CD4-positive, alpha-beta T cell treated with Interleukin-17A for 4 hours (primary cell): ENCODE measurements around the gene SAMD11.
A peak's percentile ranks its signal among the peaks of the same experiment; 100 is the strongest.
"Not testable (repeated sequence)": the region's sequence is repeated elsewhere in the genome, so short reads cannot be mapped to it uniquely, and the experiment has no call there.

Experiments
- DNase-seq: peaks from one replicate; pipeline ENCODE4 v3.0.0-alpha.2; 2020; ENCODE audit warnings: mixed read lengths

SAMD11 gene

GRCh38 chr1:946811-947210, 23.1 kb downstream of the SAMD11 start:
- DNase-seq: not testable (repeated sequence)

DNA sequence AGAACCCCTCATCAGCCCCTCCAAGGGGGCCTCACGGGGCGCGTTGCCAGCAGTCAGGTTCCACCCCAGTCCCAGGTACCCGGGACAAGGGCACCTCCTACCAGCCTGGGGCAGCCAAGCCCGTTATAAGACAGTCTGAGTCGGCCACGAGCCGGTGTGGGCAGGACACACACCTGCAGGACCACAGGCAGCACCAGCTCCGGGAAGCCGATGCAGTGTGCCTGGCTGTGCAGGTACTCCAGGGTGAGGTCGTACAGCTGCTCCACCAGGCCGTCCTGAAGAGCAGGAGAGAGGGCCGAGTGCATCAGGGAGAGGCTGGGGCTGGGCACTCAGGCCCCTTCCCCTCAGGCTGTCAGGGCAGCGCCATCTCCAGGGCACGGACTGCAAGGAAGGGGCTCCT, 24.2 kb downstream of the SAMD11 start:
- no peak for DNase-seq

DNA sequence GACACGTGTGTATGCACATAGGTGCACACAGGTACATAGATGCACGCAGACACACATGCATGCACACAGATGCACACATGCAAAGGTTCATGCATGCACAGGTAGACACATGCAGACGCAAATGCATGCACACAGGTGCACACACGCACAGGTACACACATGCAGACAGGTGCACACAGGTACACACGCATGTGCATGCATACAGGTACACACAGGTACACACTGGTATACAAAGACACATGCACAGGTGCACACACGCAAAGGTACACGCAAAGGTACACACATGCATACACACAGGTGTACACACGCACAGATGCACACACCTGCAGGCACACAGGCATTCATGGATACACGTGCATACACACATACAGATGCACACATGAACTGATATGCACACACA, 26.5 kb downstream of the SAMD11 start:
- no peak for DNase-seq

DNA sequence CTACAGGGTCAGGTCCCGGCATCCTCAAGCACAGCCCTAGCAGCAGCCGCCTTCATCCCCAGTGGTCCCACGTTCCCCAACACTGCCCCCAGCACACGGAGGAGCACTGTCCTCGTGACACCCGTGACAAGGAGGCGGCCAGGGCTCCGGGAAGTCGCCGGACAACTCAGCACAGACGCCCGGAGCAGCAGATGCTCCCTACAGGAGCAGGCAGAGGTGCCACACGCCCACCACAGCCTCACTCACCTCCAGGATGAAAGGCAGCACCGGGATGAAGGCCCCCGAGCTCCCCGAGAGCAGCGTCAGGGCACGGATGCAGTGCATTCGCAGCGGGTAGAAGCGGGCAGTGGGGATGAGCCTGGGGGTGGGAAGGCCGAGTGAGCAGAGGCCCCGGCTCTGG, 27.2 kb downstream of the SAMD11 start:
- no peak for DNase-seq

DNA sequence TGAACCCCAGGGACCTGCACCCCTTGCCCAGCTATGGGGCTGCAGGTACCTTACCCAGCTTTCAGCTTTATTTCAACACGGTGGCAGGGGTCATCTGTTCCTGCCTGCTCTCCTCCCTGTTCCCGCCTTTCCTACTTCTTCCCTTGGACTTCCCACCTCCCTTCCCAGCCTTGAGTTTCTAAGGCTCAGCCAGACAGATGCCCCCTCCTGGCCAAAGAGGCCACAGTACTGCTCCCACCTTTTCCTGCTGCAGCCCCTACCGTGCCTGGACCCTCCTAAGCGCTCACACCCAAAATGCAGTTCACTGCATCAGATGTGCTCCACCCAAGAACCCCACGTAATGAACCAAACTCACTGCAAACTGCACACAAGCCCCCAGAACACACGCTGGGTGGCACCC, 27.6 kb downstream of the SAMD11 start:
- DNase-seq: no peak

DNA sequence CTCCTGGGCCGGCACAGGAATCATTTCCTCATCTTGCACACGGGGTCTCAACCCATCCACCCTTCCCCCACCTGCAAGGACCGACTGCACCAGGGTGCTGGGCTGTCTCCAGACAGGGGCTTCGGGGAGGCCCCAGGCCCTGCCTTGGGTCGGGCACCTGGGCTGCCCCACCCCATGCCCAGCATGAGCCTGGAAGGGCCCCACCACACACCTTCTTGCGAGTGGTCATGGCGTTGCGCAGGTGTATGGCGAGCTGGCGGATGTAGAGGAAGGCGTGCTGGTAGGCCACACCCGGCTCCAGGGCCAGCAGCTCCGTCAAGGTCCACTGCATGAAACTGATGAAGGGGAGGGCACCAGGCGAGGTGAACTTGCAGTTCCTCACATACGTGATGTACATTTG, 28.5 kb downstream of the SAMD11 start:
- DNase-seq: no peak

GRCh38 chr1:952603-953002, 28.9 kb downstream of the SAMD11 start:
- no peak for DNase-seq

DNA sequence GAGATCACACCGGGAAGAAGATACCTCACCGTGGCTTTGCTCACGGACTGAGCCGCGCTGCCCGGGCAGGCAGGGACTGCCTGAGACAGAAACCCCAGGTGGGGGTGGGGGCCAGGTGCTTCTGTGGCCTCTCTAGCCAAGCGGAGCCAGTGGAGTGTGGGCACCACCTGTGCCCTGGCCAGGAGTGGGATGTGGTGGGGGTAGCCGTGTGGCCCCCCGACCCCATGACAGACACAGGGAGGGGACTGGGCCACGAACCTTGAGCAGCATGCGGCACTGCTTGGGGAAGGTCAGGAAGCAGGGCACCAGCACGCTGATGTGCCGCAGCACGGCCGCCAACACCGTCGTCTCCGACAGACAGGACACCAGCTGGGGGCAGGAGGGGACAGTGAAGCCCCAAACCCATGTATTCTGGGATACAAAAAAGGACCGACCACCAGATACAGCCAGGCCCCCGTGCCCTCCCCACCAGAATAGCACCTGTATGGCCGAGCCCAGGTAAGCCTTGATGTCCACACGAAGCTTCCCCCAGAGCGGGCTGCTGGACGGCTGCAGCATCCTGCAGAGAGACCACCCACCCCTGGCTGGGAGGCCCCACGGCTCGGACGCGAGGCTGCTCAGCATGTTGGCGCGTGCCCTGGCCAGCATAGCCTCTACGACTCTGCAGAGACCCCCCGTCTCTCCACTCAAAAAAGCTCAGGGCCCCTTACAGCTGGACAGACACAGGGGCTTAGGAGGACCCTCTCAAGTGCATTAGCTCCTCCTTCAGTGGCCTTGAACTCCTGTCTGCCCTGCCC, 30.0 kb downstream of the SAMD11 start:
- no peak for DNase-seq

- DNase-seq: no peak
Measured at GRCh38 chr1:954927-955326, 31.2 kb downstream of the SAMD11 start.

GRCh38 chr1:955474-955873, 31.8 kb downstream of the SAMD11 start:
- DNase-seq: no peak

DNA sequence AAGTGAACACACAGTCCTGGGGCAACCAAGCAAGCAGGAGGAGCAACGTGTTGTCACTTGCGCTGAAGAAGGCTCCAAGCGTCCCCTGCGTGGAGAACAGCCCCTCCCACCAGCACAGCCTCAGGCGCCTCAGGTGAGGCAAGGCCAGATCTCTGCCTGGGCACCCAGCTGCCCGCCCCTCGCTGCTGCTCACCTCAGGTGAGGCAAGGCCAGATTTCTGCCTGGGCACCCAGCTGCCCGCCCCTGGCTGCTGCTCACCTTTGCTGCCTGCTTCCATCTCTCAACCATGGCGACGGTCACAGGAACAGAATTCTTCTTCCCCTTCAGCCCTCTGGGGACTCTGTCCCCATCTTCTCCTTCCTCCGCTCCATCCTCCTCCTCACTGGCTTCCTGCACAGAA, 32.9 kb downstream of the SAMD11 start:
- no peak for DNase-seq

GRCh38 chr1:958823-959730, 35.4 kb downstream of the SAMD11 start, which contains the start of gene NOC2L:
TSS of gene NOC2L (minus strand) at chr1:959256. CDS start at chr1:959240, 16 bp downstream.
- peak; percentile 97 for DNase-seq

DNA sequence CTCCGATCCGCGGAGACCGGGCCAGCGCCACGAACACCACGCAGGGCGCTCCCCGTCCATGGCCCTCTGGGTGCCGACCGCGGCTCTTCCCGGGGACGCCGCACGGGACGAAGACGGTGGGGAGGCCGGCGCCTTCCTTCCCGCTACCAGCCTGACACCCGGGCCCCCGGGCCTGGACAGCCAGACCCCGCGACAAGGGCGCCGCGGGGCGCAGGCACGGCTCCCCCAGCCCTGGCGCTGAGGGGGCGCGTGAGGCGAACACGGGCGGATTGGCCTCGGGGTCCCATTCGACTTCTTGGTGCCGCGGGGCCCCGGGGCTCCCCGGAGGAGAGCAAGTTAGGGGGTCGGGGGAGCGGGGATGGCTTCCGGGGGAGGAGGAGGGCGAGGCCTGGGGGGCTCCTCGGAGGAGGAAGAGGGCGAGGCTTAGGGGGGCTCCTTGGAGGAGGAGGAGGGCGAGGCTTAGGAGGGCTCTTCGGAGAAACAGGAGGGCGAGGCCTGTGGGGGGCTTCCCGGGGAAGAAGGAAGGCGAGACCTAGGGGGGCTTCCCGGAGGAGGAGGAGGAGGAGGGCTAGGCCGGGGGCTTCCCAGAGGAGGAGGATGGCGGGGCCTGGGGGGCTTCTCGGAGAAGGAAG, 36.1 kb downstream of the SAMD11 start:
- DNase-seq: no peak

- DNase-seq: peak; percentile 85
Measured at GRCh38 chr1:960363-961131, 36.8 kb downstream of the SAMD11 start, which contains the start of gene KLHL17. TSS of gene KLHL17 (plus strand) at chr1:960584. CDS start at chr1:960694, 110 bp downstream.

- no peak for DNase-seq
Measured at GRCh38 chr1:961132-961669, 37.5 kb downstream of the SAMD11 start.

GRCh38 chr1:962381-963300, 38.9 kb downstream of the SAMD11 start:
- no peak for DNase-seq

GRCh38 chr1:963301-963651, 39.6 kb downstream of the SAMD11 start:
- DNase-seq: no peak

DNA sequence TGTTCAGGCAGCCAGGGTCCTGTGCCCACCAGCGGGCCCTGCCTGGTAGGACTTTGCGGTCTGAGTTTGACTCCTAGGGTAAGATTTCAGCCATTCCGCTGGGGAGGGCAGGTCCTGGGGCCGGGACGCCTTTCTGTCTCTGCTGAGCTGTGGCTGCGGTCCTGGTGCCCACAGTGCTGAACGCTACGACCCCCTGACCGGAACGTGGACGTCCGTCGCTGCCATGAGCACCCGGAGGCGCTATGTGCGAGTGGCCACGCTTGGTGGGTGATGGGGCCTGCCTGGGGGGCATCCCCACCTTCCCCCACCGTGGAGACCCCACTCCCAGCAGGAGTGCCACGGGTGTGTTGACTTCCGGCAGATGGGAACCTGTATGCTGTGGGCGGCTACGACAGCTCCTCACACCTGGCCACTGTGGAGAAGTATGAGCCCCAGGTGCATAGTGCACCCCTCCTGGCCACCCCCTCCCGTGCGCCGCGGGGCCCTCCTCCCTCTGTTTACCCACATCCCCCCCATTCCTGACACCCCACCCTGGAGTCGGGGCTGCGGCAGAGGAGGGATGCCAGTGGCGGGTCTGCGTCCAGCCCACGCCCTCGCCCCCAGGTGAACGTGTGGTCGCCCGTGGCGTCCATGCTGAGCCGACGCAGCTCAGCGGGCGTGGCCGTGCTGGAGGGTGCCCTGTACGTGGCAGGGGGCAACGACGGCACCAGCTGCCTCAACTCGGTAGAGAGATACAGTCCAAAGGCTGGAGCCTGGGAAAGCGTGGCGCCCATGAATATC, 40.2 kb downstream of the SAMD11 start:
- DNase-seq: no peak

DNA sequence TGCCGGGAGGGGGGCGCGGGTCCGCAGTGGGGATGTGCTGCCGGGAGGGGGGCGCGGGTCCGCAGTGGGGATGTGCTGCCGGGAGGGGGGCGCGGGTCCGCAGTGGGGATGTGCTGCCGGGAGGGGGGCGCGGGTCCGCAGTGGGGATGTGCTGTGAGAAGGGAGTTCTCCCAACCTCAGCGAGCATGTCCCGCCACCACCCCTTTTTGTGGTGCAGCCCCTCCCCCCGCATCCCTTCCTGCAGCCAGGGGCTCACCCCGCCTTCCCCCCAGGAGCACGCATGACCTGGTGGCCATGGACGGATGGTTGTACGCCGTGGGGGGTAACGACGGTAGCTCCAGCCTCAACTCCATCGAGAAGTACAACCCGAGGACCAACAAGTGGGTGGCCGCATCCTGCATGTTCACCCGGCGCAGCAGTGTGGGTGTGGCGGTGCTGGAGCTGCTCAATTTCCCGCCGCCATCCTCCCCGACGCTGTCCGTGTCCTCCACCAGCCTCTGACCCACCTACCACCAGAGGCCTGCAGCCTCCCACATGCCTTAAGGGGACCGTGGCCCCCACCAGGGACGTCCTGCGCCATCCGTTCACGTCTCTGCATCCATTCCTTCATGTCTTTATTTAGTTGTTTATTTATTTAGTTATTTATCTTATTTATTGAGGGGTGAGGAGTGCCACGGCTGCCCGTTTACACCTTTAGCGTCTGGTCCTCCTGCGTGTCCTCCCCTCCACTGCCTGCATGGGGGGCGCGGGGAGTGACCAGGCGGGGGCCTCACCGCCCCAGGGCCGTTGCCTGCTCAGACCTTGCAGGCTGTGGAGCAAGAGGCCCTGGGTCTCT, 41.2 kb downstream of the SAMD11 start:
- no peak for DNase-seq
